ENCODE measurements around the gene MS4A15.

DNA sequence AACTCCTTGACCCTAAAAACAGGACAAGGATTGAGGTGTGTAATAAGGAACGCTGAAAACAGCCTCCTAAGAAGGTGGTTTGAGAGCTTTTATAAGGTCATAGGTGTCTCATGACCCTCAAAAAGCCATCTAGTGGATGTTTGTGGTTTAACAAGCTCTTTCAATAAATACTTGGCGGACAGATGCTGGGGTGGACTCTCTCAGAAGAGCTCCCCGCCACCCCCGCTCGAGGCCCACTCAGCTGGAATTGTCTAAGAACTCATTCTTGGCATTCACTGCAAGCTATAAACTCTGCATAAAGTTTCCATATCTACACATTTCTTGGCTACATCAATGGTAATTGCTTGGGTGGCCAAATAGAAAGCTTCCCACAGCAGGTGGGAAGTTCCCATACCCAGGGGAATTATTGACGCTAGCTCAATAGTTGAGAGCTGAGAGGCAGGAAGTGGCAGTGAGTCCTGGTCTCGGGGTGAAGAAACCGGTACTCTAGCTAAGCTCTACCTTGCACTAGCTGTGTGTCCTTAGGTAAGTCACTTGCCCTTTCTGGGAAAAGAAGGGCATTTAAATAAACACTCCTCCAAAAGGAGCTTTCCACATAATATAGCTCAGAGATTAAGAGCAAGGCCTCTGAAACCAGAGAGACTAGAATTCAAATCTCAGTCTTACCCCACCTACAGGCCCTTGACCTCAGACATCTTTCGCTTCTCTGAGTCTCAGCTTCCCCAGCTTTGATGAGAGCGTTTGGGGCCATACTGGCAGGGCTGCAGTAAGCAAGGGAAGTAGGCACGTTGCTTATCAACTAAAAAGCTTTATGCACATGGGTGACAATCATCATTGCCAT is 6.4 kb downstream of the MS4A15 start:
- no peak for TF ChIP-seq POLR2AphosphoS5 (IDR thresholded peaks at IDR 0.05)
- TF ChIP-seq, protein P1, sequence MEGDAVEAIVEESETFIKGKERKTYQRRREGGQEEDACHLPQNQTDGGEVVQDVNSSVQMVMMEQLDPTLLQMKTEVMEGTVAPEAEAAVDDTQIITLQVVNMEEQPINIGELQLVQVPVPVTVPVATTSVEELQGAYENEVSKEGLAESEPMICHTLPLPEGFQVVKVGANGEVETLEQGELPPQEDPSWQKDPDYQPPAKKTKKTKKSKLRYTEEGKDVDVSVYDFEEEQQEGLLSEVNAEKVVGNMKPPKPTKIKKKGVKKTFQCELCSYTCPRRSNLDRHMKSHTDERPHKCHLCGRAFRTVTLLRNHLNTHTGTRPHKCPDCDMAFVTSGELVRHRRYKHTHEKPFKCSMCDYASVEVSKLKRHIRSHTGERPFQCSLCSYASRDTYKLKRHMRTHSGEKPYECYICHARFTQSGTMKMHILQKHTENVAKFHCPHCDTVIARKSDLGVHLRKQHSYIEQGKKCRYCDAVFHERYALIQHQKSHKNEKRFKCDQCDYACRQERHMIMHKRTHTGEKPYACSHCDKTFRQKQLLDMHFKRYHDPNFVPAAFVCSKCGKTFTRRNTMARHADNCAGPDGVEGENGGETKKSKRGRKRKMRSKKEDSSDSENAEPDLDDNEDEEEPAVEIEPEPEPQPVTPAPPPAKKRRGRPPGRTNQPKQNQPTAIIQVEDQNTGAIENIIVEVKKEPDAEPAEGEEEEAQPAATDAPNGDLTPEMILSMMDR (IDR thresholded peaks at IDR 0.05), result no peak
